GM12878 (cell line): ENCODE data around the gene ARTN. TPM values are rescaled to one million over a fixed set of nuclear protein-coding genes. Genes with fewer than 3 reads are reported as not detected.

Experiments
- ATAC-seq: fragments of 200-7000 bp; cut with Tn5 transposase; 3 replicates; pipeline ENCODE4 v1.9.1; 2020; ENCODE audit warnings: mild to moderate bottlenecking, moderate library complexity
- BruUV-seq: library from RNA; stranded (reverse); fragments of 400-500 nt; replicated peaks from 2 replicates; lab custom pipeline; 2021; lab: Mats Ljungman, UMichigan
- CTCF ChIA-PET: fragments of 300-600 bp; sonication (Branson Sonifier 250); formaldehyde crosslinking; extraction: SDS; loops from one replicate; lab custom pipeline; 2021; ENCODE audit warnings: inconsistent platforms; lab: Yijun Ruan, JAX
- POLR2A ChIA-PET: fragments of 350-600 bp; formaldehyde crosslinking; extraction: SDS; loops from one replicate; lab custom pipeline; 2021; ENCODE audit warnings: inconsistent platforms; lab: Charles Lee
- RAD21 ChIA-PET: fragments of 300-600 bp; sonication (Branson Sonifier 250); formaldehyde crosslinking; loops from one replicate; lab custom pipeline; 2023; ENCODE audit warnings: antibody characterized with exemption; ENCODE audit not compliant: unreplicated experiment; lab: Charles Lee
- SMC1A ChIA-PET: fragments of 300-600 bp; sonication (Branson Sonifier 250); formaldehyde crosslinking; loops from one replicate; lab custom pipeline; 2023; ENCODE audit not compliant: unreplicated experiment, uncharacterized antibody; lab: Charles Lee
- DNase-seq: peaks from one replicate; pipeline ENCODE4 v3.0.0-alpha.2; 2011; ENCODE audit warnings: low read depth, low spot score
- FAIRE-seq: peaks from 3 replicates; lab custom pipeline; 2011; peaks lifted over from hg19 to GRCh38; lab: Jason Lieb, UNC
- H2AFZ ChIP-seq: 2 replicates; pipeline ENCODE4 v1.6.0; 2011; ENCODE audit warnings: low read depth, low read length, control low read depth; ENCODE audit not compliant: control insufficient read depth
- H3K27ac ChIP-seq: 2 replicates; pipeline ENCODE4 v1.5.1; 2011; ENCODE audit warnings: control low read depth; ENCODE audit not compliant: control insufficient read depth, insufficient read depth
- H3K27me3 ChIP-seq, 2 experiments: replicated peaks in 1 of 2; 2 replicates each; pipeline versions ENCODE4 v1.6.0 to v1.6.1; 2011; ENCODE audit warnings: low read length in 1 of 2; ENCODE audit not compliant: control insufficient read depth in 2 of 2, insufficient read depth in 2 of 2
- H3K36me3 ChIP-seq, 2 experiments: 2 replicates each; pipeline ENCODE4 v1.5.1; 2011; ENCODE audit warnings: low read length in 1 of 2; ENCODE audit not compliant: control insufficient read depth in 2 of 2, insufficient read depth in 2 of 2
- H3K4me1 ChIP-seq: 2 replicates; pipeline ENCODE4 v1.6.1; 2011; ENCODE audit warnings: mild to moderate bottlenecking, low read length, moderate library complexity, mixed read lengths; ENCODE audit not compliant: control insufficient read depth, insufficient read depth
- H3K4me2 ChIP-seq: 2 replicates; pipeline ENCODE4 v1.6.0; 2011; ENCODE audit warnings: control low read depth; ENCODE audit not compliant: control insufficient read depth, insufficient read depth
- H3K4me3 ChIP-seq: fragments of 200-600 bp; sonication (generic); 2 replicates; pipeline ENCODE4 v1.5.1; 2016
- H3K79me2 ChIP-seq: 2 replicates; pipeline ENCODE4 v1.6.0; 2011; ENCODE audit warnings: low read length; ENCODE audit not compliant: control insufficient read depth, insufficient read depth
- H3K9ac ChIP-seq: 2 replicates; pipeline ENCODE4 v1.8.0; 2011; ENCODE audit warnings: low read length, control low read depth, mixed read lengths; ENCODE audit not compliant: control insufficient read depth, insufficient read depth
- H3K9me3 ChIP-seq: replicated peaks from 3 replicates; pipeline ENCODE4 v1.5.1; 2011; ENCODE audit warnings: mild to moderate bottlenecking, low read length; ENCODE audit not compliant: control insufficient read depth, insufficient read depth
- H4K20me1 ChIP-seq: 2 replicates; pipeline ENCODE4 v1.6.0; 2011; ENCODE audit not compliant: control insufficient read depth, insufficient read depth
- EGR1 ChIP-seq, 2 experiments: IDR thresholded peaks; 1 replicate in 1 of 2; 2 replicates in 1 of 2; pipeline ENCODE4 v1.6.1; 2011 to 2012; ENCODE audit warnings: low read depth in 2 of 2, low read length in 2 of 2, borderline replicate concordance in 1 of 2, mild to moderate bottlenecking in 1 of 2, moderate library complexity in 1 of 2
- NR2C2 ChIP-seq: IDR thresholded peaks from 2 replicates; pipeline ENCODE4 v1.6.1; 2011; ENCODE audit warnings: borderline replicate concordance, low read depth; ENCODE audit not compliant: control insufficient read depth, insufficient read length
- PAX5 ChIP-seq: IDR thresholded peaks from 2 replicates; pipeline ENCODE4 v1.6.1; 2011; ENCODE audit warnings: low read depth, low read length, borderline replicate concordance
- WGBS: methylation state at CpG from one replicate; pipeline ENCODE4 v1.1.6; 2016; ENCODE audit warnings: low lambda C conversion rate; ENCODE audit not compliant: insufficient replicate concordance, insufficient coverage; ENCODE audit errors: missing lambda C conversion rate; 5-methylcytosine and 5-hydroxymethylcytosine counted together
- in situ Hi-C: fragments of 300-500 bp; cut with MboI; formaldehyde crosslinking; loops from 9 replicates; pipeline ENCODE4 v1.14.3; 2018; ENCODE audit warnings: mixed read lengths
- intact Hi-C: fragments of 100-400 bp; cut with micrococcal nuclease; formaldehyde crosslinking; loops from one replicate; pipeline ENCODE4 v1.14.2; 2022; ENCODE audit not compliant: unreplicated experiment
- polyA plus RNA-seq, 11 experiments: library from polyadenylated mRNA; depleted of rRNA in 4 of 11; unstranded in 6 of 11; stranded (reverse) in 5 of 11; fragments of >200 nt; fragmentation: Nextera tagmentation in 4 of 11; fragmentation: Illumina TruSeq in 1 of 11; extraction: Ambion mirVana in 4 of 11; extraction: Trizol in 1 of 11; gene quantifications; 1 replicate in 1 of 11; 2 replicates in 10 of 11; pipeline versions ENCODE4 v1.2.1 to v1.2.3, GENCODE V29; 2011 to 2016; ENCODE audit warnings: inconsistent platforms in 2 of 11, missing spikeins in 2 of 11, low read depth in 1 of 11
- total RNA-seq, 4 experiments: library from RNA; depleted of rRNA in 3 of 4; stranded (reverse); fragments of >200 nt in 3 of 4; fragmentation: Illumina TruSeq in 1 of 4; extraction: Trizol in 1 of 4; gene quantifications; 2 replicates each; pipeline versions ENCODE4 v1.2.1 to v1.2.3, GENCODE V29; 2013 to 2021

The ARTN gene
- total and polyA plus RNA-seq, 10 of the 15 experiments (the other 5 are each of a cell fraction or from before 2014, with no cell fraction given), result 0.06 to 2.1 (median 0.34) TPM; not detected in 1

GRCh38 chr1:43912607-43913006 lies 21.0 kb upstream of the ARTN start:
- in situ Hi-C loops, result no loop called here
- no TSS peak for BruUV-seq
- H3K9ac ChIP-seq, result no peak overlapping the region
- no peak overlapping the region for H3K27ac ChIP-seq
- H3K4me3 ChIP-seq, result no peak overlapping the region
- RAD21 ChIA-PET, result interaction anchor here (2.6 to 7.1 kb wide), 2 partner anchors 22 to 148 kb away, joined by 7 to 73 read pairs; no protein-coding TSS in a partner anchor
- SMC1A ChIA-PET, result interaction anchor here (1.1 to 7.1 kb wide), 3 partner anchors 17 to 148 kb away, joined by 3 to 74 read pairs (median 11); no protein-coding TSS in a partner anchor
- DNase-seq, result no peak
- H2AFZ ChIP-seq, result no peak overlapping the region
- ATAC-seq, result no peak
- H3K79me2 ChIP-seq, result no peaks in the 10 kb centered on the region
- H3K9me3 ChIP-seq, result no peaks in the 10 kb centered on the region
- CTCF ChIA-PET, result interaction anchor here (0.6 to 5.5 kb wide), 5 partner anchors 13 to 259 kb away, joined by 3 to 81 read pairs (median 4); partner anchors contain the start of gene ARTN
- intact Hi-C loops, result no loop called here
- H3K4me1 ChIP-seq, result no peaks in the 10 kb centered on the region
- no peak for FAIRE-seq
- no peak overlapping the region for H3K4me2 ChIP-seq
- H3K36me3 ChIP-seq, result no peaks in the 10 kb centered on the region
- TF ChIP-seq EGR1 (IDR thresholded peaks at IDR 0.05; ENCODE audit: borderline replicate concordance in 1 of 2, low read depth in 2 of 2, low read length in 2 of 2), result no peak
- TF ChIP-seq, all 136 proteins: peak for 0
- POLR2A ChIA-PET, result no interaction called here
- no peaks in the 10 kb centered on the region for H3K27me3 ChIP-seq
- WGBS, result 100% methylated on average over 2 of the region's 2 CpGs
- no peaks in the 10 kb centered on the region for H4K20me1 ChIP-seq

DNA sequence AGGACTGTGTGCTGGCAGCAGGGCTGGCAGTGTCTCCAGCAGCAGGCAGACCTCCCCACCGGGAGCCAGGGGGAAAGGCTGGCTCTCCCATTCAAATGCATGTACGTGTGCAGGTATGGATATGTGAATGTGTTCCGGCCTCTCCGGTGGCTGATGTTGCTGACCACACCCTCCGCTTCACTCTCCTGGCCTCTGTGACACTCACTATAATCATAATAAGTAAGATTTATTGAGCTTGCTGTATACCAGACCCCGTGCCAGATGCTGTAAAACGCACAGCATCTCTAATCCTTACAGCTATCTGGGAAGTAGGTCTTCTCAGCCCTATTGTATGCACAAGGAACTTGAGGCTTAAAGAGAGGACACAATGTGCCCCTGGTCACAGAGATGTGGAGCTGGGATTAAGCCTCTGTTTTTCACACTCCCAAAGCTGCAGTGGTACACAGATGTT lies 20.5 kb upstream of the ARTN start:
- no peak overlapping the region for H3K4me2 ChIP-seq
- H3K9me3 ChIP-seq, result no peaks in the 10 kb centered on the region
- ATAC-seq (no peak), DNase-seq (no peak), FAIRE-seq (no peak)
- no peak overlapping the region for H3K4me3 ChIP-seq
- H3K79me2 ChIP-seq, result no peaks in the 10 kb centered on the region
- WGBS, result 91% methylated on average over 7 of the region's 7 CpGs
- H4K20me1 ChIP-seq, result no peaks in the 10 kb centered on the region
- intact Hi-C loops, result no loop called here
- no peak overlapping the region for H3K27ac ChIP-seq
- POLR2A ChIA-PET, result no interaction called here
- RAD21 ChIA-PET, result interaction anchor here (2.6 to 7.1 kb wide), 2 partner anchors 22 to 148 kb away, joined by 7 to 73 read pairs; no protein-coding TSS in a partner anchor
- in situ Hi-C loops, result no loop called here
- no peaks in the 10 kb centered on the region for H3K4me1 ChIP-seq
- H2AFZ ChIP-seq, result no peak overlapping the region
- H3K9ac ChIP-seq, result no peak overlapping the region
- no peaks in the 10 kb centered on the region for H3K27me3 ChIP-seq
- H3K36me3 ChIP-seq, result no peaks in the 10 kb centered on the region
- CTCF ChIA-PET, result interaction anchor here (0.6 to 5.5 kb wide), 4 partner anchors 13 to 222 kb away, joined by 3 to 81 read pairs (median 12); partner anchors contain the start of gene ARTN
- TF ChIP-seq NR2C2, result no peak
- TF ChIP-seq PAX5, result no peak
- BruUV-seq, result no TSS peak
- SMC1A ChIA-PET, result interaction anchor here (0.6 to 7.1 kb wide), 3 partner anchors 22 to 148 kb away, joined by 3 to 74 read pairs (median 11); no protein-coding TSS in a partner anchor
